GM12873 (cell line): ENCODE data around the gene ZNF816.

Experiments used
- TF ChIP-seq, protein P1 (sequence below): IDR thresholded peaks from 2 replicates; pipeline ENCODE4 v1.5.1; 2012; ENCODE audit warnings: low read depth, mild to moderate bottlenecking, moderate library complexity, low read length, control low read depth; ENCODE audit not compliant: insufficient read depth; ENCODE audit errors: missing control alignments

ZNF816 gene

DNA sequence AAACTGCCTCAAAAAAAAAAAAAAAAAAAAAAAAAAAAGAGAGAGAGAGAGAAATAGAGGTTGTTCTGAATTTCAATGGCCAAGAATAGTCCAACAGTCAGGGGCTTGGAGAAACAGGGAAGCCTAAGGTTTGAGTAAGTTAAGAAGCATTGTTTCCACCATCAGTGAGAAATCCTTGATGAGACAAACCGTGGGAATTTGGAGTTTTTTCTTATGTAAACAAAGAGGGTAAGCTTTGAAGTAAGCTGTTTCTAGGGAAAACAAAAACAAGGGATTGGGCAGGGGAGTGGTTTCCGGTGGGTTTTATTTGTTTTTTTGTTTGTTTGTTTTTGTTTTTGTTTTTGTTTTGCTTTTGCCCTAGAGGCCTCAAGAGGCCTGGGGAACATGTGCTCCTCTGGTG, 39.8 kb upstream of the ZNF816 start:
- TF ChIP-seq, protein P1, sequence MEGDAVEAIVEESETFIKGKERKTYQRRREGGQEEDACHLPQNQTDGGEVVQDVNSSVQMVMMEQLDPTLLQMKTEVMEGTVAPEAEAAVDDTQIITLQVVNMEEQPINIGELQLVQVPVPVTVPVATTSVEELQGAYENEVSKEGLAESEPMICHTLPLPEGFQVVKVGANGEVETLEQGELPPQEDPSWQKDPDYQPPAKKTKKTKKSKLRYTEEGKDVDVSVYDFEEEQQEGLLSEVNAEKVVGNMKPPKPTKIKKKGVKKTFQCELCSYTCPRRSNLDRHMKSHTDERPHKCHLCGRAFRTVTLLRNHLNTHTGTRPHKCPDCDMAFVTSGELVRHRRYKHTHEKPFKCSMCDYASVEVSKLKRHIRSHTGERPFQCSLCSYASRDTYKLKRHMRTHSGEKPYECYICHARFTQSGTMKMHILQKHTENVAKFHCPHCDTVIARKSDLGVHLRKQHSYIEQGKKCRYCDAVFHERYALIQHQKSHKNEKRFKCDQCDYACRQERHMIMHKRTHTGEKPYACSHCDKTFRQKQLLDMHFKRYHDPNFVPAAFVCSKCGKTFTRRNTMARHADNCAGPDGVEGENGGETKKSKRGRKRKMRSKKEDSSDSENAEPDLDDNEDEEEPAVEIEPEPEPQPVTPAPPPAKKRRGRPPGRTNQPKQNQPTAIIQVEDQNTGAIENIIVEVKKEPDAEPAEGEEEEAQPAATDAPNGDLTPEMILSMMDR, result no peak

DNA sequence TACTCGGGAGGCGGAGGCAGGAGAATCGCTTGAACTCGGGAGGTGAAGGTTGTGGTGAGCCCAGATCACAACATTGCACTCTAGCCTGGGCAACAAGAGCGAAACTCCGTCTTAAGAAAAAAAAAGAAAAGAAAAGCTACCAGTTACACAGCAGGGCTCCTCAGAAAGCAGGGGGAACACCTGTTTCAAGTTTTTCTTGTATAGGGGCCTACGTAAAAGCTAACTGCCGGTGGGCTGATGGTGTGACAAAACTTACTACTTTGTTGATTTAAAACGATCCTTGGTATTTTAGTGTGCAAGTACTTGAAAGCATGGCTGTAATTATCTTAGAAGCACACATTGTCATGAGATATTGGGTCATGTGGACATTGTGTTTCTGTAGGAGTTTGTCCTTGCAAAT, 35.3 kb upstream of the ZNF816 start:
- TF ChIP-seq, protein P1, result no peak

DNA sequence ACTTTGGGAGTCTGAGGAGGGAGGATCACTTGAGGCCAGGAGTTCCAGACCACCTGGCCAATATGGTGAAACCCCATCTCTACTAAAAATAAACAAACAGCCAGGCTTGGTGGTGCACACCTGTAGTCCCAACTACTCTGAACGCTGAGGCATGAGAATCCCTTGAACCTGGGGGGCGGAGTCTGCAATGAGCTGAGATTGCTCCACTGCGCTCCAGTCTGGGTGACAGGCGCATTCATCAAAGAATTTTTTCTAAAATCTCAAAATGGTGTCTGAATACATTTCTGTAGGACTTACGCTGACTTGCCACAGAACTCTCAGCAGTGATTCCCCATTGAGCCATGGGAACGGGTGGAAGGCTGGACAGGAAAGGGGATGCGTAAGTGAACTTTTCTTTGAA, 33.0 kb upstream of the ZNF816 start:
- TF ChIP-seq, protein P1, result no peak

DNA sequence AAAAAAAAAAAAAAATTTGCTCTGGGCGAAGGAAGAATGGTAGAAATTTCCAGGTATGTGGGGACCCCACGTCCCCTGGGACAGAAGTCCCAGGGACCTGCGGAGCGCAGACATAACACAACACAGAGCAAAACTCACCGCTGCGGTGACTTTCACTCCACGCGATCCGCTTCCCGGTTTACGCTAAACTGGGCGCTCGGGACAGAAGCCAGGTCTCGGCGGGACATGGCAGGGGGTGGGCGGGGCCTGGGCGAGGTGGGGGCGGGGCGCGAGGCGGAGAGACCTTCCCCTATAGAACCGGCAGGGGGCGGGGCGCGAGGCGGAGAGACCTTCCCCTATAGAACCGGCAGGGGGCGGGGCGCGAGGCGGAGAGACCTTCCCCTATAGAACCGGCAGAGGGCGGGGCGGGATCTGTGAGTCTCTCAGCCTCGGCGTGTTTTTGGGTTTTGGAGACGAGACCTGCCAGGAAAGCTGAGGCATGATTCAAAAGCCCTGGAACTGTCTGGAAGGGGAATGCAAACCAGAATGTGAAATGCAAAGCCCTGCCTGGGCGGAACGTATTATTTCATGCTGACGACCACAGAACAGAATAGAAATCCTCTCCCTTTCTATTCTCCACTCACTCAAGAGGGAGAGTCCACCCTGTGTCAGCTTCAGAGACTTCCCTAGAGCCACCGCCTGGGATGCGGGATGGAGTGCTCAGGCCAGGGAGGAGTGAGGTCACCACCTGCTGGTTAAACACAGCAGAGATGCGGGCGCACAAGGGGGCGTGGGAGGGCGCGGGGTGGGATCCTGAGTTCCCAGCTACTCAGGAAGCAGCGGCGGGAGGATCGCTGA, 30.9 kb upstream of the ZNF816 start:
- TF ChIP-seq, protein P1, result peak; percentile 32

DNA sequence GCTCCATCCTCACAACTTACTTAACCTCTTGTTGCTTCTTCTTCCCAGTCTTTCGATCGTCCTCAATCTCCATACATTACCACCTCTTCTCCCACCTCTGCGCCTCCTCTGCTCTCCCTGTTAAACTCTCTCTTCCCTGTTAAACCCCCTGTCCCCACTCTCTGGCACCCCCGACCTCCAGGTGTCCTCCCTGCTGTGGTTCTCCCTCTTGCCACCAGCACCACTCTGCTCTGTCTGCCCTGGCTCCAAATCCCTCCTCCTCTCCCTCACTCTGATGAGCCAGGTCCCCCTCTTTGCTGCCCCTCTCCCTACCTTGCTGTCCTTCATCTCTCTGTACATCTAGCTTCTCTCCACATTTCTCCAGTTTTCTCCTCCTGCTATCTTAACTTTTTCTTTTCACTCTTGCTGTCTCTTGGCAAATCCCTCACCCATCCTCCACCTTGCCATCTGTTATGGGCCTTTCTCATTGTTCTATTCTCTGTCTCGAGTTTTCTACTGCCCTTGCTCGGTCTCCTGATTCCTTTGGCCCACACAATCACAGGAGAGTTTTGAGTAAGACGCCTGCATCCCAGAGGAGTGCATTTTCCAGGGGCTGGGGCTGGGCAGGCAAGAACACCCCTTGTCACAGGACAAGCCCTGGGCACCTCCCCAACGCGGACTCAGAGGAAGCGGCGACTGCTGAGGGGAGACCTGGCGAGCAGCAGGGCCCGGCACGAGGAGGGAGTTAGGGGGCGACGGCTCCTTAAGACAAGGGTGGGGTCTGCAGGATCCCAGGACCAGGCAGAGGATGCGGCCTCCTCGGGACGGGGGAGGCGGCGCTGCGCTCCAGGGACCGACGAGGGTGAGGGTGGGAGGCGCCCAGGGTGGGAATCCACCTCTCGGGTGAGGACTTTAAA, 29.7 kb upstream of the ZNF816 start:
- TF ChIP-seq, protein P1, result no peak

DNA sequence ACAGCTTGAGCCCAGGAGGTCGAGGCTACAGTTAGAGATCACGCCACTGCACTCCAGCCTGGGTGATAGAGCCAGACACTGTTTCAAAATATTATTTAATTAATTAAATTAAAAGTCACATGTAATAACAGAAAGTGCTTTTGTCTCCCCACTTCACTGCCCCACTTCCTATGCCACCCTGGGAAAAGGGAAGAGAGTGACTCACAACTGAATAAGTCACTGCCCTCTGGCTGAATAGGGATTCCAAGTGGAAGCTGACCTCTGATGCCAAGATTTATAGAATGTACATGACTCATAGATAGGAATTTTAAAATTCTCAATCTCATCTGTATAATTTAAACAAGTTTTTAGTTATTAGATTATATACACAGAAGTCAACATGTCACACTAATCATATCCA, 28.8 kb upstream of the ZNF816 start:
- TF ChIP-seq, protein P1, result no peak

DNA sequence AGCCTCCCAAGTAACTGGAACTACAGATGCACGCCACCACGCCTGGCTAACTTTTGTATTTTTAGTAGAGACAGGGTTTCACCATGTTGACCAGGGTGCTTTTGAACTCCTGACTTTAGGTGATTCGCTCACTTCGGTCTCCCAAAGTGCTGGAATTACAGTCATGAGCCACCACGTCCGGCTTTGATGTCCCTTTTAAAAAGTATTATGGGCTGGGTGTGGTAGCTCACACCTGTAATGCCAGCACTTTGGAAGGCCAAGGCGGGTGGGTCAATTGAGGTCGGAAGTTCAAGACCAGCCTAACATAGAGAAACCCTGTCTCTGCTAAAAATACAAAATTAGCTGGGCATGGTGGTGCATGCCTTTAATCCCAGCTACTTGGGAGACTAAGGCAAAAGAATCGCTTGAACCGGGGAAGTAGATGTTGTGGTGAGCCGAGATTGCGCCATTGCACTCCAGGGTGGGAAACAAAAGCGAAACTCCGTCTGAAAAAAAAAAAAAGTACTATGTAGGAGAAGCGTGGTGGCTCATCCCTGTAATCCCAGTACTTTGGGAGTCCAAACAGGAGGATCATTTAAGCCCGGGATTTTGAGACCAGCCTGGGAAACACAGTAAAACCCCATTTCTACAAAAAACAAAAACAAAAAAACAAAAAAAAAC, 28.2 kb upstream of the ZNF816 start:
- TF ChIP-seq, protein P1, result no peak
